ENCODE measurements around the gene LYVE1. TPM values are rescaled to one million over a fixed set of nuclear protein-coding genes. Genes with fewer than 3 reads are reported as not detected.

The LYVE1 gene
- total and polyA plus RNA-seq, 2 donors (not counting 1 experiment from before 2014, with no cell fraction given), result not detected

DNA sequence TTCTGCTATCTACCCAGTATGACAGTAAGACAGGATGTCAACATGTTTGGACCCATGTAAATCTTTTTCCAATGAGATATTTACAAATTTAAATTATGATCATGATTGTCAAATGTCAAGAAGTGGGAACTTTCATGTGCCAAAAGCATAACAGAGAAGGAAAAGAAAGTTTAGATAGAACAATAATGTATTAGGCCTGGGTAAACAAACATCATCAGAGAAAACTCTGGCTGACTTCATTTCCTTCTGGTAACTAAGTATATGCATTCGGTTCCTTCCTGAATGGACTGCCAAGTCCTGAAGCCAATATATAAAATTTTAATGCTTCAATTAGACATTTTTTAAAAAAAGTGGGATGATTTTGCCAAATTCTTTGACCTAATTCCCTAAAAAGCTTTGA lies 44.0 kb downstream of the LYVE1 start:
- no CpG with 5 or more reads among the region's 1 CpG for WGBS (ENCODE audit: insufficient coverage)
- ChIA-PET POLR2A (no interaction called here), CTCF (interaction anchor here (0.7 kb wide), 1 partner anchor 139 kb away, joined by 3 read pairs; no protein-coding TSS in a partner anchor)
- Histone ChIP-seq H3K27me3 (replicated peaks in 1 of 4; ENCODE audit: control extremely low read depth in 1 of 4, control insufficient read depth in 3 of 4, insufficient read depth in 4 of 4, low read length in 3 of 4) (no peaks in the 10 kb centered on the region), H3K4me1 (ENCODE audit: control insufficient read depth in 2 of 2, insufficient read depth in 2 of 2, low read length in 2 of 2) (no peaks in the 10 kb centered on the region), H4K20me1 (ENCODE audit: control insufficient read depth, insufficient read depth, low read length, poor library complexity, severe bottlenecking) (no peaks in the 10 kb centered on the region), H3K9me3 (ENCODE audit: control extremely low read depth in 1 of 3, control insufficient read depth in 2 of 3, insufficient read depth in 1 of 3, low read length in 2 of 3) (no peaks in the 10 kb centered on the region), H3K4me2 (replicated peaks; ENCODE audit: low read depth, low read length, poor library complexity, severe bottlenecking) (no peak overlapping the region), H3K79me2 (ENCODE audit: control insufficient read depth, insufficient read depth, low read length) (peaks cover 28% of the 10 kb centered on the region), H3K36me3 (replicated peaks in 1 of 2; ENCODE audit: control extremely low read depth in 1 of 2, control insufficient read depth in 1 of 2, extremely low read depth in 1 of 2, insufficient read depth in 2 of 2, low read length in 1 of 2) (peaks cover 30 to 89% of the 10 kb centered on the region in 2 experiments), H3K9ac (ENCODE audit: low read length) (no peak overlapping the region), H3K27ac (ENCODE audit: low read length in 2 of 2) (no peak overlapping the region), H2AFZ (ENCODE audit: insufficient read depth, low read depth, low read length, poor library complexity, severe bottlenecking) (no peak overlapping the region), H3K4me3 (ENCODE audit: control extremely low read depth in 1 of 5, extremely low read depth in 1 of 5, insufficient read depth in 1 of 5, low read depth in 2 of 5, low read length in 4 of 5) (no peak overlapping the region)
- Mint-ChIP-seq H3K27ac (no peak overlapping the region), H3K4me1 (peaks cover 21% of the 10 kb centered on the region), H3K9me3 (ENCODE audit: insufficient read depth) (no peaks in the 10 kb centered on the region), H3K27me3 (no peaks in the 10 kb centered on the region), H3K4me3 (no peak overlapping the region)
- no peak for TF ChIP-seq EZH2 (IDR thresholded peaks at IDR 0.05; ENCODE audit: borderline replicate concordance, insufficient read depth, low read depth, low read length, poor library complexity, severe bottlenecking)
- TF ChIP-seq, protein P1, sequence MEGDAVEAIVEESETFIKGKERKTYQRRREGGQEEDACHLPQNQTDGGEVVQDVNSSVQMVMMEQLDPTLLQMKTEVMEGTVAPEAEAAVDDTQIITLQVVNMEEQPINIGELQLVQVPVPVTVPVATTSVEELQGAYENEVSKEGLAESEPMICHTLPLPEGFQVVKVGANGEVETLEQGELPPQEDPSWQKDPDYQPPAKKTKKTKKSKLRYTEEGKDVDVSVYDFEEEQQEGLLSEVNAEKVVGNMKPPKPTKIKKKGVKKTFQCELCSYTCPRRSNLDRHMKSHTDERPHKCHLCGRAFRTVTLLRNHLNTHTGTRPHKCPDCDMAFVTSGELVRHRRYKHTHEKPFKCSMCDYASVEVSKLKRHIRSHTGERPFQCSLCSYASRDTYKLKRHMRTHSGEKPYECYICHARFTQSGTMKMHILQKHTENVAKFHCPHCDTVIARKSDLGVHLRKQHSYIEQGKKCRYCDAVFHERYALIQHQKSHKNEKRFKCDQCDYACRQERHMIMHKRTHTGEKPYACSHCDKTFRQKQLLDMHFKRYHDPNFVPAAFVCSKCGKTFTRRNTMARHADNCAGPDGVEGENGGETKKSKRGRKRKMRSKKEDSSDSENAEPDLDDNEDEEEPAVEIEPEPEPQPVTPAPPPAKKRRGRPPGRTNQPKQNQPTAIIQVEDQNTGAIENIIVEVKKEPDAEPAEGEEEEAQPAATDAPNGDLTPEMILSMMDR (IDR thresholded peaks at IDR 0.05), result no peak
- ATAC-seq (ENCODE audit: low read depth) (no peak), DNase-seq (no peak)
- intact Hi-C loops (cut with micrococcal nuclease), result no loop called here

DNA sequence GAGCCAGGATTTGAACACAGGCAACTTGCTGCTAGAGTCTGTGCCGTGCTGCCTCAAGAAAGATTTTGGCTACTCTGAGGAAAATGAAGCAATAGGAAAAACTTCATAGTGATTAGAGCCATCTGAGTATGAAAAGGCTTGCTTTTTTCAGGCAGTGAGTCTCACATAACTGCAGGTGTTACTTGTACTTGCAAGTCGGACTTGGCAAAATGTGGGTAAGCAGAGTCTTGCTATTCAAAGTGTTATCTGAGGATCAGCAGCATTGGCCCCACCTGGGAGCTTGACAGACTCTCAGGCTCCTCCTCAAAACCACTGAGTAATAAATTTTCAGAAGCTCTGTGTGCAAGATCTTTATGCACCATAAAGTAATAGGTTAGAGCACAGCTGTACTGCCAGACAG lies 45.5 kb downstream of the LYVE1 start:
- no peak for ATAC-seq (ENCODE audit: low read depth)
- Histone ChIP-seq H3K27ac (ENCODE audit: low read length in 2 of 2) (peak overlapping the region in 1 of 2 donors; percentile 46), H4K20me1 (ENCODE audit: control insufficient read depth, insufficient read depth, low read length, poor library complexity, severe bottlenecking) (no peaks in the 10 kb centered on the region), H2AFZ (ENCODE audit: insufficient read depth, low read depth, low read length, poor library complexity, severe bottlenecking) (no peak overlapping the region), H3K4me2 (replicated peaks; ENCODE audit: low read depth, low read length, poor library complexity, severe bottlenecking) (no peak overlapping the region), H3K27me3 (replicated peaks in 1 of 4; ENCODE audit: control extremely low read depth in 1 of 4, control insufficient read depth in 3 of 4, insufficient read depth in 4 of 4, low read length in 3 of 4) (no peaks in the 10 kb centered on the region), H3K36me3 (replicated peaks in 1 of 2; ENCODE audit: control extremely low read depth in 1 of 2, control insufficient read depth in 1 of 2, extremely low read depth in 1 of 2, insufficient read depth in 2 of 2, low read length in 1 of 2) (peaks cover 27 to 86% of the 10 kb centered on the region in 2 experiments), H3K79me2 (ENCODE audit: control insufficient read depth, insufficient read depth, low read length) (peaks cover 25% of the 10 kb centered on the region), H3K4me3 (ENCODE audit: control extremely low read depth in 1 of 5, extremely low read depth in 1 of 5, insufficient read depth in 1 of 5, low read depth in 2 of 5, low read length in 4 of 5) (no peak overlapping the region), H3K4me1 (ENCODE audit: control insufficient read depth in 2 of 2, insufficient read depth in 2 of 2, low read length in 2 of 2) (no peaks in the 10 kb centered on the region), H3K9ac (ENCODE audit: low read length) (no peak overlapping the region), H3K9me3 (ENCODE audit: control extremely low read depth in 1 of 3, control insufficient read depth in 2 of 3, insufficient read depth in 1 of 3, low read length in 2 of 3) (no peaks in the 10 kb centered on the region)
- Mint-ChIP-seq H3K4me1 (peaks cover 22% of the 10 kb centered on the region), H3K9me3 (ENCODE audit: insufficient read depth) (no peaks in the 10 kb centered on the region), H3K27me3 (no peaks in the 10 kb centered on the region), H3K4me3 (no peak overlapping the region), H3K27ac (peak overlapping the region; percentile 54)
- WGBS (ENCODE audit: insufficient coverage), result 71% methylated on average over 2 of the region's 2 CpGs
- ChIA-PET POLR2A (no interaction called here), CTCF (interaction anchor here (1.0 to 1.5 kb wide), 4 partner anchors 8 to 110 kb away, joined by 3 to 4 read pairs (median 3); no protein-coding TSS in a partner anchor)
- TF ChIP-seq, protein P1 (IDR thresholded peaks at IDR 0.05), result no peak
- TF ChIP-seq EZH2 (IDR thresholded peaks at IDR 0.05; ENCODE audit: borderline replicate concordance, insufficient read depth, low read depth, low read length, poor library complexity, severe bottlenecking), result no peak
- no peak for DNase-seq
- intact Hi-C loops (cut with micrococcal nuclease), result no loop called here

Measured in B cell (primary cell).